Trophoblast cell (in vitro differentiated cells and primary cell): Measurements from ENCODE around the gene PPP1R15B.

Experiments used
- DNase-seq, 2 donors: peaks; one replicate each; pipeline ENCODE4 v3.0.0-alpha.2; 2016
- H2AFZ ChIP-seq: 2 replicates; pipeline ENCODE4 v1.6.1; 2013; ENCODE audit warnings: low read length, moderate library complexity, mild to moderate bottlenecking; ENCODE audit not compliant: insufficient read depth, poor library complexity
- H2AK5ac ChIP-seq: 2 replicates; pipeline ENCODE4 v1.6.1; 2013; ENCODE audit warnings: mild to moderate bottlenecking, low read length
- H2BK120ac ChIP-seq: 2 replicates; pipeline ENCODE4 v1.6.1; 2013; ENCODE audit warnings: low read length, mild to moderate bottlenecking, moderate library complexity; ENCODE audit not compliant: insufficient read depth, poor library complexity
- H2BK12ac ChIP-seq: 2 replicates; pipeline ENCODE4 v1.6.1; 2013; ENCODE audit warnings: mild to moderate bottlenecking, low read length, moderate library complexity
- H2BK5ac ChIP-seq: 2 replicates; pipeline ENCODE4 v1.6.1; 2013; ENCODE audit warnings: low read length, low read depth, moderate library complexity, mild to moderate bottlenecking; ENCODE audit not compliant: poor library complexity
- H3K14ac ChIP-seq: 2 replicates; pipeline ENCODE4 v1.6.1; 2013; ENCODE audit warnings: mild to moderate bottlenecking, low read length
- H3K18ac ChIP-seq: 2 replicates; pipeline ENCODE4 v1.6.1; 2013; ENCODE audit warnings: mild to moderate bottlenecking, low read length
- H3K23ac ChIP-seq: 2 replicates; pipeline ENCODE4 v1.6.1; 2013; ENCODE audit warnings: low read length
- H3K27ac ChIP-seq: 2 replicates; pipeline ENCODE4 v1.5.1; 2013; ENCODE audit warnings: low read depth, mild to moderate bottlenecking, inconsistent platforms, low read length, moderate library complexity
- H3K27me3 ChIP-seq: 2 replicates; pipeline ENCODE4 v1.6.1; 2013; ENCODE audit warnings: inconsistent platforms, mild to moderate bottlenecking, low read length, moderate library complexity; ENCODE audit not compliant: insufficient read depth
- H3K36me3 ChIP-seq, 2 experiments: 1 replicate in 1 of 2; 2 replicates in 1 of 2; pipeline ENCODE4 v1.6.1; 2013; ENCODE audit warnings: low read length in 2 of 2, mild to moderate bottlenecking in 2 of 2, moderate library complexity in 1 of 2; ENCODE audit not compliant: insufficient read depth in 2 of 2, control insufficient read depth in 1 of 2
- H3K4ac ChIP-seq: 2 replicates; pipeline ENCODE4 v1.6.1; 2013; ENCODE audit warnings: low read depth, mild to moderate bottlenecking, low read length, moderate library complexity
- H3K4me1 ChIP-seq, 2 experiments: 1 replicate in 1 of 2; 2 replicates in 1 of 2; pipeline ENCODE4 v1.6.1; 2013; ENCODE audit warnings: low read length in 2 of 2, mild to moderate bottlenecking in 2 of 2, moderate library complexity in 1 of 2; ENCODE audit not compliant: insufficient read depth in 2 of 2, control insufficient read depth in 1 of 2
- H3K4me2 ChIP-seq: 2 replicates; pipeline ENCODE4 v1.6.1; 2013; ENCODE audit warnings: inconsistent platforms, mild to moderate bottlenecking, low read length, moderate library complexity
- H3K4me3 ChIP-seq: 2 replicates; pipeline ENCODE4 v1.5.1; 2013; ENCODE audit warnings: mild to moderate bottlenecking, low read depth, low read length, inconsistent platforms
- H3K79me1 ChIP-seq: one replicate; pipeline ENCODE4 v1.6.1; 2013; ENCODE audit warnings: low read length
- H3K79me2 ChIP-seq: 2 replicates; pipeline ENCODE4 v1.6.1; 2013; ENCODE audit warnings: low read length, mild to moderate bottlenecking; ENCODE audit not compliant: control insufficient read depth, insufficient read depth, poor library complexity
- H3K9ac ChIP-seq: 2 replicates; pipeline ENCODE4 v1.6.1; 2013; ENCODE audit warnings: mild to moderate bottlenecking, low read length
- H3K9me3 ChIP-seq: 2 replicates; pipeline ENCODE4 v1.6.1; 2013; ENCODE audit warnings: low read depth, mild to moderate bottlenecking, control low read depth, inconsistent platforms, low read length; ENCODE audit not compliant: insufficient read depth
- H4K12ac ChIP-seq: 2 replicates; pipeline ENCODE4 v1.6.1; 2013; ENCODE audit warnings: low read depth, mild to moderate bottlenecking, low read length, moderate library complexity
- H4K8ac ChIP-seq: 2 replicates; pipeline ENCODE4 v1.6.1; 2013; ENCODE audit warnings: low read depth, mild to moderate bottlenecking, low read length, moderate library complexity
- H4K91ac ChIP-seq: one replicate; pipeline ENCODE4 v1.6.1; 2013; ENCODE audit warnings: low read depth, mild to moderate bottlenecking, low read length, moderate library complexity
- WGBS: extraction: QIAGEN DNeasy Blood & Tissue Kit; methylation state at CpG from one replicate; pipeline ENCODE4 v1.1.7; 2013; ENCODE audit warnings: missing lambda C conversion rate; ENCODE audit not compliant: insufficient read length, insufficient coverage; ENCODE audit errors: extremely low coverage; 5-methylcytosine and 5-hydroxymethylcytosine counted together

The PPP1R15B gene

DNA sequence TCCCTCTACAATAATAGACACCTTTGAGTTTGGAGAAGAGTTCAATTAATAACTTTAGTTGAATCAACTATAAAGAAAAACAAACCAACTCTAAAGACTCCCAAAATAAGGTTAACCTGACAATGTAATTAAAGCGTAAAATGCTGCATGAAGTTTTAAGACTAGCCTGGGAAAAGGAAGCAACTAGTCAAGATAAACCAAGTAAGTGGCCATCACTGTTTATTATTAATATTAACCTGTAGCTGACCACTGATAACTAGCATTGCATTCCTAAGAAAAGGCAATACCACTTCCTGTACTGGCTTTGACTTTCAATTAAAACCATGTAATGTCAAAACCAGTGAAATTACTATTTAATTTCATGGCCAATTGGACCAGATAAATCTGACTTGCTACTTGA, 3.0 kb downstream of the PPP1R15B start:
- no peak overlapping the region for H3K23ac ChIP-seq
- peaks cover 13% of the 10 kb centered on the region for H3K79me1 ChIP-seq
- H3K4me3 ChIP-seq = no peak overlapping the region
- H2AK5ac ChIP-seq = no peak overlapping the region
- peaks cover 6 to 9% of the 10 kb centered on the region in 2 experiments for H3K36me3 ChIP-seq
- no peak overlapping the region for H3K4ac ChIP-seq
- peaks cover 3 to 5% of the 10 kb centered on the region in 2 experiments for H3K4me1 ChIP-seq
- H2AFZ ChIP-seq = no peak overlapping the region
- H3K27ac ChIP-seq = no peak overlapping the region
- no peak overlapping the region for H2BK5ac ChIP-seq
- H3K14ac ChIP-seq = no peak overlapping the region
- WGBS = no CpG with 5 or more reads among the region's 1 CpG
- H3K9ac ChIP-seq = no peak overlapping the region
- no peak overlapping the region for H2BK12ac ChIP-seq
- H3K4me2 ChIP-seq = peak overlapping the region; percentile 95
- peaks cover 29% of the 10 kb centered on the region for H3K79me2 ChIP-seq
- no peak overlapping the region for H3K18ac ChIP-seq
- no peak overlapping the region for H4K91ac ChIP-seq
- H3K27me3 ChIP-seq = no peaks in the 10 kb centered on the region
- H2BK120ac ChIP-seq = no peak overlapping the region
- H4K12ac ChIP-seq = no peak overlapping the region
- H3K9me3 ChIP-seq = no peaks in the 10 kb centered on the region
- DNase-seq = no peak
- H4K8ac ChIP-seq = no peak overlapping the region

DNA sequence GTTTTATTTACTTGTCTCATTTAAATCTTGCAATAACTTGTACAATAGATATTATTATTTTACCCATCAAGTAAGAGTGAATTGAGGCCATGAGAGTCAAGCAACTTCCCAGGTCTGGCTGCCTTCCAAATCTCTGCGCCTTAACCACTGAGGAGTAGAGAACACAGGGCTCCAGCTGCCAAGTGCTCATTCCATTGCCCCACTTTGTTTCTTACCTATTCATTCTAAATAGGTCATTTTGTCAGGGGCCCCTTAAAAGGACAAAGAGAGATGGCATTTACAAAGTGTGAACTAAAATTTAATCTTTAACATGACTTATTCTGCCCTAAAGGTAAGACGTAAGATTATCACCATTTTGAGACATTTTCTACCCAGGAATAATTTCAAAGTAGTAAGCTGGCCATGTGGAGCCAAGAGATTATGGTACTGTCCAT, 3.5 kb downstream of the PPP1R15B start:
- Histone ChIP-seq H3K79me2 (peaks cover 29% of the 10 kb centered on the region), H3K23ac (no peak overlapping the region), H2BK120ac (no peak overlapping the region), H3K4me2 (peak overlapping the region; percentile 95), H3K14ac (no peak overlapping the region), H3K27me3 (no peaks in the 10 kb centered on the region), H3K4me3 (peak overlapping the region; percentile 68), H2AFZ (no peak overlapping the region), H4K8ac (no peak overlapping the region), H3K9ac (peak overlapping the region; percentile 84), H4K12ac (no peak overlapping the region), H3K9me3 (no peaks in the 10 kb centered on the region), H3K79me1 (peaks cover 13% of the 10 kb centered on the region), H4K91ac (no peak overlapping the region), H3K4me1 (peaks cover 3 to 5% of the 10 kb centered on the region in 2 experiments), H2BK5ac (no peak overlapping the region), H3K27ac (no peak overlapping the region), H3K36me3 (peaks cover 6 to 9% of the 10 kb centered on the region in 2 experiments), H2BK12ac (no peak overlapping the region), H2AK5ac (no peak overlapping the region), H3K18ac (no peak overlapping the region), H3K4ac (peak overlapping the region; percentile 99)
- no CpG with 5 or more reads among the region's 2 CpGs for WGBS
- DNase-seq = no peak

DNA sequence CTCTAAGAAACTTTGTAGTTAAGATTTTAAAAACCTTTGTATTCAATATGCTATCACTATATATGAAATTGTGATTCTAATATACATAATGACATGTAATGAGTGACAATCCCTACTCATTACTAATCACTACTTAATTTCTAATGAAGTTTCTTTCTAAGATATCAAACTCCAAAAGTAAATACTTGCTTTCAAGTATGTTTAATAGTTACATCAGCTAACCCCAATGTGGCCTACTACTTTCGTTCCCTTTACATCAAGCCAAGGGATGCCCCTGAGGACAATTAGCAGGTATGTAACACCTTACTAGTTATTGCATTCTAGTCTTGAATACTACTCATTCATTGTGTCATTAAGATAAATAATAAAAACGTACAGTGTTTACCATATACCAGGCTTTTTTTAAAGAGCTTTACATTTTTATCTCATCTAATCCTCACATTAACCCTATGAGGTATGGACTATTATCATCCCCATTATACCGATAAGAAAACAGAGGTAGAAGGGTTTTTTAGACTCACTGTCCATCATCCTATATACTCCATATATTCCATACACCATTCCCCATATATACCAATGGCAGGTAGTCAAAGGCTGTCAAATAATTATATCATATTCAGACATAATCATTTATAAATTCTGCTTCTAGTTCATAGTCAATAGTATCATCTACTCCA, 4.2 kb downstream of the PPP1R15B start:
- no peak overlapping the region for H2BK5ac ChIP-seq
- no peak overlapping the region for H4K8ac ChIP-seq
- no peak overlapping the region for H4K12ac ChIP-seq
- H2AFZ ChIP-seq = no peak overlapping the region
- H3K4ac ChIP-seq = peak overlapping the region; percentile 61
- no peak overlapping the region for H4K91ac ChIP-seq
- H3K18ac ChIP-seq = no peak overlapping the region
- no CpG with 5 or more reads among the region's 3 CpGs for WGBS
- no peak overlapping the region for H3K14ac ChIP-seq
- peaks cover 11 to 13% of the 10 kb centered on the region in 2 experiments for H3K36me3 ChIP-seq
- peaks cover under 1 to 1% of the 10 kb centered on the region in 2 experiments for H3K4me1 ChIP-seq
- H3K4me2 ChIP-seq = peak overlapping the region; percentile 95
- H3K9ac ChIP-seq = no peak overlapping the region
- H3K79me1 ChIP-seq = peaks cover 13% of the 10 kb centered on the region
- no peak overlapping the region for H3K27ac ChIP-seq
- H3K27me3 ChIP-seq = no peaks in the 10 kb centered on the region
- no peak overlapping the region for H2AK5ac ChIP-seq
- H3K9me3 ChIP-seq = no peaks in the 10 kb centered on the region
- no peak overlapping the region for H2BK120ac ChIP-seq
- no peak overlapping the region for H3K4me3 ChIP-seq
- H3K23ac ChIP-seq = no peak overlapping the region
- no peak for DNase-seq
- peaks cover 28% of the 10 kb centered on the region for H3K79me2 ChIP-seq
- H2BK12ac ChIP-seq = no peak overlapping the region

DNA sequence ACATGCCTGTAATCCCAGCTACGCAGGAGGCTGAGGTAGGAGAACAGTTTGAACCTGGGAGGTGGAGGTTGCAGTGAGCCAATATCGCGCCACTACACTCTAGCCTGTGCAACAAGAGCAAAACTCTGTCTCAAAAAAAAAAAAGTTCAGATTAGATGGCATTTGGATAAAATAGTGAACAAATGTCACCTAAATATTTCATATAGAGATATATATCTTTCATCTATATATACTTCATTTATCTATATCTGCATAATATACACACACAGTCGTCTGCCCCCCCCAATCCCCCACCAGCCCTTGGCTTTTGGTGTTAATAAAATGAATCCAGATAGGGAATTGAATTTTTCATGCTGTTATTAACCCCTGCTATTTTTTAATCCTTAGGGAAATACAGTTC, 5.0 kb downstream of the PPP1R15B start:
- H3K4me1 ChIP-seq = no peaks in the 10 kb centered on the region
- H4K12ac ChIP-seq = no peak overlapping the region
- H3K27ac ChIP-seq = no peak overlapping the region
- H3K9me3 ChIP-seq = no peaks in the 10 kb centered on the region
- no peaks in the 10 kb centered on the region for H3K27me3 ChIP-seq
- WGBS = no CpG with 5 or more reads among the region's 4 CpGs
- H4K8ac ChIP-seq = no peak overlapping the region
- H4K91ac ChIP-seq = no peak overlapping the region
- H3K23ac ChIP-seq = no peak overlapping the region
- peaks cover 14 to 17% of the 10 kb centered on the region in 2 experiments for H3K36me3 ChIP-seq
- no peak for DNase-seq
- H3K4ac ChIP-seq = peak overlapping the region; percentile 73
- no peak overlapping the region for H2AK5ac ChIP-seq
- H3K18ac ChIP-seq = no peak overlapping the region
- H2BK12ac ChIP-seq = no peak overlapping the region
- no peak overlapping the region for H2BK5ac ChIP-seq
- H2BK120ac ChIP-seq = no peak overlapping the region
- no peak overlapping the region for H3K14ac ChIP-seq
- peaks cover 27% of the 10 kb centered on the region for H3K79me2 ChIP-seq
- H2AFZ ChIP-seq = no peak overlapping the region
- H3K4me2 ChIP-seq = no peak overlapping the region
- H3K79me1 ChIP-seq = peaks cover 13% of the 10 kb centered on the region
- H3K4me3 ChIP-seq = no peak overlapping the region
- no peak overlapping the region for H3K9ac ChIP-seq
